HuH-7.5 (cell line): ENCODE results near the gene GPR21.

Experiments used
- DNase-seq: peaks from one replicate; pipeline ENCODE4 v3.0.0; 2011; ENCODE audit warnings: low spot score

Gene GPR21

GRCh38 chr9:123063896-123064295, 30.4 kb downstream of the GPR21 start:
- no peak for DNase-seq

- DNase-seq = no peak
These were observed 31.2 kb downstream of the GPR21 start for GRCh38 chr9:123064716-123065115.

GRCh38 chr9:123065196-123065595, 31.7 kb downstream of the GPR21 start:
- no peak for DNase-seq

- DNase-seq = no peak
These were observed 33.7 kb downstream of the GPR21 start for GRCh38 chr9:123067136-123067535.

GRCh38 chr9:123069010-123069481, 35.6 kb downstream of the GPR21 start:
- no peak for DNase-seq

GRCh38 chr9:123070198-123070597, 36.7 kb downstream of the GPR21 start:
- no peak for DNase-seq

GRCh38 chr9:123072407-123072995, 39.0 kb downstream of the GPR21 start:
- DNase-seq = no peak

- no peak for DNase-seq
These were observed 40.0 kb downstream of the GPR21 start for GRCh38 chr9:123073441-123073840.

GRCh38 chr9:123073991-123074422, 40.5 kb downstream of the GPR21 start:
- DNase-seq = no peak

GRCh38 chr9:123074628-123075027, 41.2 kb downstream of the GPR21 start:
- no peak for DNase-seq

GRCh38 chr9:123080444-123080843, 47.0 kb downstream of the GPR21 start:
- DNase-seq = no peak

- no peak for DNase-seq
These were observed 48.4 kb downstream of the GPR21 start for GRCh38 chr9:123081824-123082223.

GRCh38 chr9:123083680-123084079, 50.2 kb downstream of the GPR21 start:
- DNase-seq = no peak

- no peak for DNase-seq
These were observed 50.8 kb downstream of the GPR21 start for GRCh38 chr9:123084256-123084655.
